NCI-H146 treated with DMSO at 0.1 percent for 48 hours (cell line): Measurements from ENCODE around the gene MAML3.
A peak's percentile ranks its signal among the peaks of the same experiment; 100 is the strongest.

ENCODE experiments used
- DNase-seq: peaks from one replicate; lab custom pipeline; 2025; ENCODE audit not compliant: unreplicated experiment; lab: John Stamatoyannopoulos, UW

The MAML3 gene

GRCh38 chr4:139907001-139907809 is 246.8 kb downstream of the MAML3 start:
- DNase-seq: no peak

DNA sequence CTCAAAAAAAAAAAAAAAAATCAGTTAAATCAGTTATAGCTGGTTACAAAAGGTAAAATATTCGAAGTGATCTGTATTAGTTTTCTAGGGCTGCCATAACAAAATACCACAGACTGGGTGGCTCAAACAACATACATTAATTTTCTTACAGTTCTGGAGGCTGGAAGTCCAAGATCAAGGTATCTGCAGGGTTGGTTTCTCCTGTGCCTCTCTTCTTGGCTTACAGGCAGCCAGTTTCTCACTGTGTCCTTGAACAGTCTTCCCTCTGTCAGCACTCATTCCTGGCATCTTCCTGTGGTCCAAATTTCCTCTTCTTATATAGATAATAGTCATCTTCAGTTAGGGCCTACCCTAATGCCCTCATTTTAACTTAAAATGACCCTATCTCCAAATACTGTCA is 248.5 kb downstream of the MAML3 start:
- no peak for DNase-seq

- no peak for DNase-seq
Measured at GRCh38 chr4:139904406-139904805, 249.6 kb downstream of the MAML3 start.

GRCh38 chr4:139903845-139904244 is 250.1 kb downstream of the MAML3 start:
- DNase-seq: no peak

- DNase-seq: peak; percentile 42
Measured at GRCh38 chr4:139902321-139903320, 251.4 kb downstream of the MAML3 start.

GRCh38 chr4:139901531-139902320 is 252.3 kb downstream of the MAML3 start:
- peak; percentile 56 for DNase-seq

GRCh38 chr4:139900964-139901376 is 253.0 kb downstream of the MAML3 start:
- no peak for DNase-seq

DNA sequence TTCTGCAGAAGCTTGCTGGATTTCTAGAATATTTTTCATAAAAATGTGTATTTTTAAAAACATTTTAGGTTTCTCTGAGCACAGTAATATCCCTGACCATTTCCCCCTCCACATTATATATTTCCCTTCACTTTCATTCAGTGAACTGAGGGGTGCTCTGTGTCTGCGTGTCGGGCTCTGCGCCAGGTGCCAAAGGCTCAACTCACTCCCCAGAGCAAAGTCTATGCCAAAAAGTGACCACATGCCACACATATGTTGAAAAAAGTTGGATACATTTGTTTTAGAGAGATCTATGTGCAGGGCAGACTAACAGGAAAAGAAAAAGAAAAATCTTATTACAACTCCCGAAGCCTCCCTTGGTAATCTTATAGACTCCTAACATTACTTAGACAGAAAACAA is 254.6 kb downstream of the MAML3 start:
- no peak for DNase-seq

DNA sequence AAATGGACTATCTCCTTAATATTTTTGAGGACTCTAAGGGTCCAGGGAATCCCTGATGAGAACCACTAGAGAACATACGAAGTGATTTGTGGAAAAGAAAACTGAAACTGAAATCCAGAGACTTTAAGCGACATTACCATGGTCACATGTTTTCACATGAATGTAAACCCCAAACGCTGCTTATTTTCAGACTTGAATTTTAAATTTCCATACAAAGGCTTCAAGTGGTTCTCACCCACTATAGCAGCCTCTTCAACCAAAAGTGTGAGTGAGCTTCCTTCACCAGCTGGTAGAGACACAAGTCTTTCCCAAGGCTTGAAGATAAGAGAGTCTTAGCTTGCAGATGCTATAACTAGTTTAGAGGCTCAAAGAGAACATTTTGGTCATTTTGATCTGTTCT is 255.7 kb downstream of the MAML3 start:
- no peak for DNase-seq

GRCh38 chr4:139896091-139896604 is 257.8 kb downstream of the MAML3 start:
- no peak for DNase-seq

DNA sequence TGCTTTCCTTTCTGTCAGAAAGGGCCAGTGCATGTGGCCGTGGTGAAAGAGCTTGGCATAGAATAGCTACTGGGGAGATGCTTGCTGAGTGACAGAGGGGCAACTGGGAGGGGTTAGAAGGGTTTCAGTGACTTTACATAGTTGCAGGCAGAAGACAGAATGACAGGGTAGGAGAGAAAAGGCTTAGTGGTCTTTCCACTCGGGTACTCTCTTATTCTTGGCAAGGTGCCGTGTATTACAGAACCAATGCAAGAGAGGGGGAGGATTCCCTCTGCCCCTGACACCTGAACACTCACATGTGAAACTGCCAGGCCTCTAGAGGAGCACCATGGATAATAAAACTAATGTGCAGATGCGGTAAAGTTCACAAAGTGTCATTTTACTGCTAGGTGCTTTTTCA is 260.2 kb downstream of the MAML3 start:
- DNase-seq: no peak

DNA sequence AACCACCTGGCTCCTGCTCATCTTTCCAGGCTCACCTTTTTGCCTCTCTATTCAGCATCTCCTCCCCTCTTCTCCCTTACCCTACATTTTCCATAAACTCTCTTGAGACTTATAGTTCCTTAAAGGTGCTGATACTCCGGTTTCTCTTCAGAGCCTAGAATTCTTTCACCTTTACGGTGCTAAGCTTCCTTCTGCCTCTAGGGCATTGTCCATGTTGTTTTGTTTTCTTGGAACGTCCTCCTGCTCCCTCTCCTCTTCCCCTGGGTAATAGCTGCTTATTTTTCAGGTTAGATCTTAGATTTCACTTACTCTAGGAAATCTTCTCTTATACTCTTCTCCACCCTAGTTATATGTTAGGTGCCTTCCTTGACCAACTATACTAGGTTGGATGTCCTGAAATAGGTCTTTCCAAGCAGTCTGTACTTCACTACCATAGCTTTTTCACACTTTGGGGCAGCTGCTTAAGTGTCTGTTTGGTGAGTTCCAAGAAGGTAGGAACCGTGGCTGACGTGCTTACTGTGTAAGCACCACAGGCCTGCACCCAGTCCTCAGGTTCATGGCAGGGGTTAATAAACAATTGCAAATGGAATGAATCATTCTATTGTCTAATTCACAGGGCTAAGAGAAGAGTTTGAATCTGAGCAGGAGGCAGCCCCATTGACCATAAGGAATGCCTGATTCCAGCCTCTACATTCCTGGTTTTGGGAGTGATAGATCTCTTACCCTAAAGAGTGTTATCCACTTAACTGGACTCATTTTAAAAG is 260.8 kb downstream of the MAML3 start:
- no peak for DNase-seq

DNA sequence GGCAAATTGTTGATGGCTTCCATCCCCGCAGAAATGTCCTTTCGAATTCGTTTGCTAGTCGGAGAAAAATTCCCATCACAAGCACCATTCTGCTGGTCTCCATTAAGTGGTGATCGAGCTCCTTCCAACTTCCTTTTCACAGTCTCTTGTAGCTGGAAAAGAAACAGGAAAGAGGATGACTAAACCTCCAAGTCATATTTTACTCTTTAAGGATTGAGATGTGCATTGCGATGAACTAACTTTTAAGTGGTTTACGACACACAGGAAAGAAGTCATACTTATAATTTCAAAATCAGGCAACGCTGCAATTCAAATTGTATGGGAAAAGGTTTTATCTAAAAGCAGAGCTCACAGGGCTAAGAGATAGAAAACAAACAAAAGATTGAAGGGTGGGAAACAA is 263.2 kb downstream of the MAML3 start:
- DNase-seq: no peak

DNA sequence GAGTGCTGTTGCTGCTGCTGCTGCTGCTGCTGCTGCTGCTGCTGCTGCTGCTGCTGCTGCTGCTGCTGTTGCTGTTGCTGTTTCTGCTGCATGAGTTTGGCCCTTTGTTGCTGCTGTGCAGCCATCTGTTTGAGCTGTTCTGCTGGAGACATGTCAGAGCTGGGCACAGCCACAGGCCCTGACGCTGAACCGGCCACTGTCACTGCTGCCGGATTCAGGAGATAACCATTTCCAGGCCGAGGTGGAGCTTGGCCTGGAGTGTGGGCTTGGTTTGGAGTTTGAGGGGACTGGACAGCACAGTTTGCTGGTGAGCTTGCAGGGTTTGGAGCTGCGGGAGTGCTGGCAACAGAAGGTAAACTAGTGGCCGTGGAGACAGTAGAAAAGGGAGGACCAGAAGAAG is 264.1 kb downstream of the MAML3 start:
- no peak for DNase-seq

GRCh38 chr4:139889264-139889663 is 264.7 kb downstream of the MAML3 start:
- DNase-seq: no peak

GRCh38 chr4:139887962-139888735 is 265.8 kb downstream of the MAML3 start:
- DNase-seq: no peak

- DNase-seq: no peak
Measured at GRCh38 chr4:139887376-139887802, 266.6 kb downstream of the MAML3 start.

GRCh38 chr4:139886798-139887197 is 267.2 kb downstream of the MAML3 start:
- DNase-seq: no peak

DNA sequence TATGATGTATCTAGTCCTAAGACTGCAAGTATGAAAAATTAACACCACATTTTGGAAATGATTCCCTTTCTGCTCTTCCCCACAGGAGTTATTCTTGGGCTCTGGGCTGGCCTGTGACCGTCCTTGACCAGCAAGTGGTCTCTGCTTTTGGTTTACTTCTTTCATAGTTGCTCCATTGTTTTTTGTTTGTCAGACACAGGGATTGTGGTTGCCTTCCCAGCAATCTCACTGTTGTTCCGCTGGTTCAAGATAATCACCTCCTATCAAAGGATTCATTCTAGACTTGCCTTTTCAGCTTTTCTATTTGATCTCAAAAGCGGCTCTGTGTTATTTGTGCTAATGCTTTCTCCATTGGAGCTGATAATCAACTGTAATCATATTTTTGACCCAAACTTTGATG is 269.5 kb downstream of the MAML3 start:
- no peak for DNase-seq
